MCF 10A (cell line): ENCODE results near the gene ACHE. TPM values are rescaled to one million over a fixed set of nuclear protein-coding genes. Genes with fewer than 3 reads are reported as not detected.

Experiments used
- BruUV-seq: library from RNA; stranded (reverse); fragments of 400-500 nt; replicated peaks from 2 replicates; lab custom pipeline; 2021; lab: Mats Ljungman, UMichigan
- CTCF ChIA-PET: fragments of 300-600 bp; sonication (Branson Sonifier 250); formaldehyde crosslinking; extraction: SDS; loops from one replicate; lab custom pipeline; 2021; ENCODE audit warnings: antibody characterized with exemption, inconsistent platforms; lab: Yijun Ruan, JAX
- POLR2A ChIA-PET: fragments of 300-600, 350-650 bp; sonication (Branson Sonifier 250); formaldehyde crosslinking; extraction: SDS; loops from one replicate; lab custom pipeline; 2020; ENCODE audit warnings: antibody characterized with exemption, inconsistent platforms; lab: Yijun Ruan, JAX
- DNase-seq: peaks from one replicate; pipeline ENCODE4 v3.0.0-alpha.2; 2018; ENCODE audit not compliant: unreplicated experiment
- H3K27ac Mint-ChIP-seq: one replicate; pipeline ENCODE4 v1.8.0; 2022; ENCODE audit warnings: mild to moderate bottlenecking, low read depth, mixed read lengths; ENCODE audit not compliant: unreplicated experiment
- H3K27me3 Mint-ChIP-seq: one replicate; pipeline ENCODE4 v1.8.0; 2022; ENCODE audit warnings: mixed read lengths; ENCODE audit not compliant: insufficient read depth, unreplicated experiment
- H3K36me3 Mint-ChIP-seq: one replicate; pipeline ENCODE4 v1.8.0; 2022; ENCODE audit warnings: mild to moderate bottlenecking, moderate library complexity, mixed read lengths; ENCODE audit not compliant: insufficient read depth, unreplicated experiment
- H3K4me1 Mint-ChIP-seq: one replicate; pipeline ENCODE4 v1.8.0; 2022; ENCODE audit warnings: mixed read lengths; ENCODE audit not compliant: insufficient read depth, unreplicated experiment
- H3K4me3 Mint-ChIP-seq: one replicate; pipeline ENCODE4 v1.8.0; 2022; ENCODE audit warnings: mild to moderate bottlenecking, moderate library complexity, mixed read lengths; ENCODE audit not compliant: unreplicated experiment
- H3K9me3 Mint-ChIP-seq: one replicate; pipeline ENCODE4 v1.8.0; 2022; ENCODE audit warnings: mixed read lengths; ENCODE audit not compliant: unreplicated experiment
- CTCF ChIP-seq: fragments of 200-600 bp; IDR thresholded peaks from one replicate; pipeline ENCODE4 v1.8.0; 2022; ENCODE audit warnings: antibody characterized with exemption, mild to moderate bottlenecking; ENCODE audit not compliant: unreplicated experiment
- intact Hi-C: fragments of 100-400 bp; cut with micrococcal nuclease; formaldehyde crosslinking; loops from 2 replicates; pipeline ENCODE4 v1.14.1; 2022
- total RNA-seq: library from RNA; stranded (reverse); gene quantifications from 2 replicates; pipeline ENCODE4 v1.2.3, GENCODE V29; 2022

The ACHE gene
- total RNA-seq, 1 experiment from 2014 or later = 0.30 TPM

- Mint-ChIP-seq H3K27ac (no peak overlapping the region), H3K27me3 (no peaks in the 10 kb centered on the region), H3K9me3 (no peaks in the 10 kb centered on the region), H3K36me3 (peaks cover 97% of the 10 kb centered on the region), H3K4me3 (no peak overlapping the region), H3K4me1 (peaks cover 24% of the 10 kb centered on the region)
- no TSS peak for BruUV-seq
- ChIA-PET POLR2A (no interaction called here), CTCF (interaction anchor here (0.5 kb wide), 1 partner anchor 193 kb away, joined by 3 read pairs; no protein-coding TSS in a partner anchor)
- intact Hi-C loops = no loop called here
- DNase-seq = no peak
- no peak for TF ChIP-seq CTCF
Observed at GRCh38 chr7:100881136-100881535, 14.6 kb downstream of the ACHE start.

GRCh38 chr7:100880645-100881044, 15.0 kb downstream of the ACHE start:
- Mint-ChIP-seq H3K27ac (peak overlapping the region; percentile 49), H3K27me3 (no peaks in the 10 kb centered on the region), H3K36me3 (peaks cover 95% of the 10 kb centered on the region), H3K9me3 (no peaks in the 10 kb centered on the region), H3K4me3 (no peak overlapping the region), H3K4me1 (peaks cover 24% of the 10 kb centered on the region)
- ChIA-PET CTCF (no interaction called here), POLR2A (no interaction called here)
- no peak for DNase-seq
- intact Hi-C loops = no loop called here
- no peak for TF ChIP-seq CTCF
- BruUV-seq = no TSS peak

GRCh38 chr7:100879685-100880261, 15.9 kb downstream of the ACHE start:
- CTCF ChIA-PET = no interaction called here

GRCh38 chr7:100878685-100879084, 17.0 kb downstream of the ACHE start:
- CTCF ChIA-PET = interaction anchor here (0.6 kb wide), 1 partner anchor 155 kb away, joined by 4 read pairs; no protein-coding TSS in a partner anchor
- Mint-ChIP-seq H3K27ac (peak overlapping the region; percentile 66), H3K4me1 (peaks cover 30% of the 10 kb centered on the region)

More at GRCh38 chr7:100879685-100880261, 15.9 kb downstream of the ACHE start:
- no peak for TF ChIP-seq CTCF
- Mint-ChIP-seq H3K9me3 (no peaks in the 10 kb centered on the region), H3K27ac (no peak overlapping the region), H3K27me3 (no peaks in the 10 kb centered on the region), H3K4me3 (no peak overlapping the region), H3K4me1 (peaks cover 27% of the 10 kb centered on the region), H3K36me3 (peaks cover 94% of the 10 kb centered on the region)
- no peak for DNase-seq
- BruUV-seq = no TSS peak
- intact Hi-C loops = no loop called here
- POLR2A ChIA-PET = interaction anchor here (0.6 to 7.2 kb wide), 2 partner anchors 9 to 325 kb away, joined by 3 to 157 read pairs; partner anchors contain the start of gene UFSP1

More at GRCh38 chr7:100878685-100879084, 17.0 kb downstream of the ACHE start:
- Mint-ChIP-seq H3K4me3 (no peak overlapping the region), H3K36me3 (peaks cover 94% of the 10 kb centered on the region), H3K27me3 (no peaks in the 10 kb centered on the region), H3K9me3 (no peaks in the 10 kb centered on the region)
- no peak for TF ChIP-seq CTCF
- intact Hi-C loops = no loop called here
- POLR2A ChIA-PET = interaction anchor here (0.5 to 7.2 kb wide), 3 partner anchors 10 to 1473 kb away, joined by 3 to 157 read pairs (median 3); partner anchors contain the start of genes TRIP6 and UFSP1
- BruUV-seq = no TSS peak
- no peak for DNase-seq
